GM12875 (cell line): ENCODE data around the gene WDPCP.

Experiments
- H3K4me3 ChIP-seq: one replicate; pipeline ENCODE4 v1.5.1; 2011; ENCODE audit warnings: low read depth, low read length, control low read depth
- CTCF ChIP-seq: IDR thresholded peaks from 2 replicates; pipeline ENCODE4 v1.5.1; 2011; ENCODE audit warnings: low read depth, mild to moderate bottlenecking, control low read depth, inconsistent platforms, low read length, moderate library complexity, borderline replicate concordance; ENCODE audit not compliant: insufficient read depth

WDPCP gene

GRCh38 chr2:63242747-63243146, 345.5 kb downstream of the WDPCP start:
- no peak overlapping the region for H3K4me3 ChIP-seq
- TF ChIP-seq CTCF: no peak

- TF ChIP-seq CTCF: no peak
- H3K4me3 ChIP-seq: no peak overlapping the region
These were observed 362.2 kb downstream of the WDPCP start for GRCh38 chr2:63225964-63226686.

GRCh38 chr2:63218800-63219526, 369.3 kb downstream of the WDPCP start:
- no peak for TF ChIP-seq CTCF
- H3K4me3 ChIP-seq: no peak overlapping the region

- H3K4me3 ChIP-seq: no peak overlapping the region
- TF ChIP-seq CTCF: no peak
These were observed 393.0 kb downstream of the WDPCP start for GRCh38 chr2:63195310-63195709.

GRCh38 chr2:63194175-63194574, 394.1 kb downstream of the WDPCP start:
- no peak overlapping the region for H3K4me3 ChIP-seq
- TF ChIP-seq CTCF: no peak

- no peak for TF ChIP-seq CTCF
- no peak overlapping the region for H3K4me3 ChIP-seq
These were observed 395.1 kb downstream of the WDPCP start for GRCh38 chr2:63192889-63193774.
